Upper lobe of left lung (tissue), 6 donors: Measurements from ENCODE around the gene NKAIN4. TPM values are rescaled to one million over a fixed set of nuclear protein-coding genes. Genes with fewer than 3 reads are reported as not detected.
A peak's percentile ranks its signal among the peaks of the same experiment; 100 is the strongest.

Experiments
- ATAC-seq, 2 donors: fragments of 200-7000 bp; cut with Tn5 transposase; one replicate each; pipeline ENCODE4 v1.9.1; 2022; ENCODE audit warnings: mild to moderate bottlenecking in 2 of 2, moderate library complexity in 2 of 2; ENCODE audit not compliant: low FRiP score in 2 of 2
- DNase-seq, 2 donors: peaks; one replicate each; pipeline ENCODE4 v3.0.0-alpha.2; 2019 to 2020
- H3K27ac ChIP-seq, 4 donors: fragments of 200-600 bp; sonication (generic); one replicate each; pipeline ENCODE4 v1.5.1; 2016 to 2019
- H3K27me3 ChIP-seq, 4 donors: fragments of 200-600 bp; sonication (generic); one replicate each; pipeline ENCODE4 v1.5.1; 2017 to 2019
- H3K36me3 ChIP-seq, 4 donors: fragments of 200-600 bp; sonication (generic); one replicate each; pipeline ENCODE4 v1.5.1; 2016 to 2019
- H3K4me1 ChIP-seq, 4 donors: fragments of 200-600 bp; sonication (generic); one replicate each; pipeline ENCODE4 v1.5.1; 2018 to 2019
- H3K4me3 ChIP-seq, 4 donors: fragments of 200-600 bp; sonication (generic); one replicate each; pipeline ENCODE4 v1.5.1; 2017 to 2019; ENCODE audit warnings: mild to moderate bottlenecking in 2 of 4, moderate library complexity in 1 of 4
- H3K9me3 ChIP-seq, 4 donors: fragments of 200-600 bp; sonication (generic); one replicate each; pipeline ENCODE4 v1.5.1; 2018 to 2019
- EP300 ChIP-seq, 4 donors: sonication (generic); formaldehyde crosslinking; IDR thresholded peaks; one replicate each; pipeline ENCODE4 v1.5.1; 2017; ENCODE audit warnings: antibody characterized with exemption in 4 of 4, control low read depth in 2 of 4
- POLR2A ChIP-seq, 4 donors: fragments of 450-650 bp; IDR thresholded peaks; one replicate each; pipeline ENCODE4 v1.5.1; 2016 to 2017; ENCODE audit warnings: antibody characterized with exemption in 4 of 4, mild to moderate bottlenecking in 2 of 4
- POLR2AphosphoS5 ChIP-seq, 2 donors: sonication (generic); formaldehyde crosslinking; IDR thresholded peaks; one replicate each; pipeline ENCODE4 v1.5.1; 2017; ENCODE audit warnings: antibody characterized with exemption in 2 of 2
- WGBS, 2 donors: methylation state at CpG; one replicate each; pipeline ENCODE4 v1.1.5; 2017 to 2018; 5-methylcytosine and 5-hydroxymethylcytosine counted together
- total RNA-seq, 6 donors: library from RNA; depleted of rRNA in 4 of 6; stranded (reverse); fragments of >200 nt in 4 of 6; gene quantifications; one replicate each; pipeline versions ENCODE4 v1.1.0 to v1.2.1, GENCODE V29; 2016 to 2021
- TF ChIP-seq, protein P1 (sequence below), 6 experiments: fragments of 450-650 bp in 4 of 6; fragments of 200-600 bp in 2 of 6; sonication (generic) in 2 of 6; IDR thresholded peaks; one replicate each; pipeline ENCODE4 v1.5.1; 2016 to 2019; ENCODE audit warnings: antibody characterized with exemption in 6 of 6
- donor health status: DM: no; HTN: no; CAD: no; lungs with moderate emphysema.
- donor health status: DM: no; HTN: yes; CAD: no; lungs with severe emphysema.

NKAIN4 gene
- total RNA-seq, result under 1 TPM in 1 of 6 donors, not detected in 5; 0.17 TPM

DNA sequence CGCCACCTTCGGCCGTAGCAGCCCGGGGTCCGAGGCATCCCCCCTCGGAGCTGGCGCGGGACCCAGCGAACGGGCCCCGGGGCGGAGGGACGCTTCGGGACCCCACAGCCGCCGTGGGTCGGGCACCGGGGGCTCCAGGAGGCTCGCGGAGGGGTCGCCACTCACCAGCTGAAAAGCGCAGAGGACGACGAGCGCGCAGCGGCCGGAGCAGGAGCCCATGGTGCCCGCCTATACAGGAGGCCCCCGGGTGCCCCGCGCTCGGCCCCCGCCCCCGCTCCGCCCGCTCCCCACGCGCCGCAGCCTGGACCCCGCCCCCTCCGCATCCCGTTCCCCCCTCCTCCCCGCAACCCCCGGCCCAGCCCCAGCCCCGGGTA lies at the start of gene NKAIN4:
Gene NKAIN4, minus strand, starts transcription at position 232 of the 374 bp plus-strand sequence. Its CDS starts 13 bp downstream, at position 219.
- TF ChIP-seq, protein P1, sequence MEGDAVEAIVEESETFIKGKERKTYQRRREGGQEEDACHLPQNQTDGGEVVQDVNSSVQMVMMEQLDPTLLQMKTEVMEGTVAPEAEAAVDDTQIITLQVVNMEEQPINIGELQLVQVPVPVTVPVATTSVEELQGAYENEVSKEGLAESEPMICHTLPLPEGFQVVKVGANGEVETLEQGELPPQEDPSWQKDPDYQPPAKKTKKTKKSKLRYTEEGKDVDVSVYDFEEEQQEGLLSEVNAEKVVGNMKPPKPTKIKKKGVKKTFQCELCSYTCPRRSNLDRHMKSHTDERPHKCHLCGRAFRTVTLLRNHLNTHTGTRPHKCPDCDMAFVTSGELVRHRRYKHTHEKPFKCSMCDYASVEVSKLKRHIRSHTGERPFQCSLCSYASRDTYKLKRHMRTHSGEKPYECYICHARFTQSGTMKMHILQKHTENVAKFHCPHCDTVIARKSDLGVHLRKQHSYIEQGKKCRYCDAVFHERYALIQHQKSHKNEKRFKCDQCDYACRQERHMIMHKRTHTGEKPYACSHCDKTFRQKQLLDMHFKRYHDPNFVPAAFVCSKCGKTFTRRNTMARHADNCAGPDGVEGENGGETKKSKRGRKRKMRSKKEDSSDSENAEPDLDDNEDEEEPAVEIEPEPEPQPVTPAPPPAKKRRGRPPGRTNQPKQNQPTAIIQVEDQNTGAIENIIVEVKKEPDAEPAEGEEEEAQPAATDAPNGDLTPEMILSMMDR (IDR thresholded peaks at IDR 0.05), result no peak
- no peaks in the 10 kb centered on the region for H3K36me3 ChIP-seq
- no peak for ATAC-seq
- peak within 1 kb of the TSS in 3 of 4 donors; percentile 11 to 42 (median 36) for H3K4me3 ChIP-seq
- peaks cover 1 to 35% (median 19%) of the 10 kb centered on the region in 4 donors for H3K27me3 ChIP-seq
- DNase-seq, result no peak
- peaks cover 13 to 22% (median 15%) of the 10 kb centered on the region in 4 donors for H3K4me1 ChIP-seq
- no peak within 1 kb of the TSS for H3K27ac ChIP-seq
- WGBS, 2 donors, result 0% methylated on average over 7 of the region's 46 CpGs
- no peaks in the 10 kb centered on the region for H3K9me3 ChIP-seq

DNA sequence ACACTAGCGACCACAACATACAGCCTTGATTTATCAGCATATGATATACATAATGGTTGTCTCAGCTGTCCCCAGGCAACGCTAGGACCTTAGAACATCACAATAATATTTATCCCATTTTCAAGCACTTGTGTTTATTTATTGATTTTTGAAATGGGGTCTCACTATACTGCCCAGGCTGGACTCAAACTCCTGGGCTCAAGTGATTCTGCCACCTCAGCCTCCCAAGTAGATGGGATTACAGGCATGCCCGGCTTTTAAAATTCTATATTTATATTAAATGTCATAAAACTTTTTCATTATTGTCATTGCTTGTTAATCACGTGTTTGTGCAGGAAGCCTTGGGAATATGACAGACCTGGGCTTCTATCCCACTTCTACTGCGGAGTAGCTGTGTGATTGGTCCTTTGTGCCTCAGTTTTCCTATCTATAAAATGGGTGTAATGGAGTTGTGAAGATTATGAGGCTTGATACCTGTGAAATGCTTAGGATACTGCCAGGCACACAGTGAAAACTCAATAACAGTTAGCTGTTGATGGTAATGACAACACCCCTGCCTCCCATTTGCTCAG lies 48.9 kb upstream of the NKAIN4 start:
- DNase-seq, result no peak
- no peaks in the 10 kb centered on the region for H3K36me3 ChIP-seq
- 61 to 71% methylated on average over 5 of the region's 5 CpGs for WGBS, 2 donors
- ATAC-seq, result no peak
- no peak overlapping the region for H3K27ac ChIP-seq
- H3K4me3 ChIP-seq, result no peak overlapping the region
- TF ChIP-seq, protein P1 (IDR thresholded peaks at IDR 0.05), result no peak
- no peak for TF ChIP-seq POLR2A (IDR thresholded peaks at IDR 0.05)
- no peak for TF ChIP-seq EP300 (IDR thresholded peaks at IDR 0.05)
- no peak for TF ChIP-seq POLR2AphosphoS5 (IDR thresholded peaks at IDR 0.05)
- peaks cover 0 to 9% (median 1%) of the 10 kb centered on the region in 4 donors for H3K9me3 ChIP-seq
- H3K4me1 ChIP-seq, result no peaks in the 10 kb centered on the region
- peaks cover 0 to 13% (median under 1%) of the 10 kb centered on the region in 4 donors for H3K27me3 ChIP-seq

DNA sequence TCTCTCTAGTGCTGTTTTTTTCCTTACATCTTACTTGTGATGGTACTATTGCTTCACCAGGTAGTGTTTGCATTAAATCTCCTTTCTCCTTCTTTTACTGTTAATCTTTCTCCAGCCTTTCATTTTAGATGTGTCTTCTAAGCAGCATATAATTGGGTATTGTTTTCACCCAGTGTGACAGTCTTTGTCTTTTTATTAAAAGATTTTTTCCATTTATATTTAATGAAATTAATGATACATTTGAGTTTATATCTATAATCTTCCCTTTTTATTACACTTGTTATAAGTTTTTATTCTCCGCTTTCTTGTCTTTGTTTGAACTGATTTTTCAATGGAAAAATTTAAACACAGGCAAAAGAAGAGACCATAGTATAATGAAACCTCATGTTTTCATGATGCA lies 47.4 kb upstream of the NKAIN4 start:
- Histone ChIP-seq H3K9me3 (peaks cover 0 to 9% (median 1%) of the 10 kb centered on the region in 4 donors), H3K27me3 (peaks cover 0 to 8% (median 2%) of the 10 kb centered on the region in 4 donors), H3K4me3 (no peak overlapping the region), H3K36me3 (no peaks in the 10 kb centered on the region), H3K4me1 (no peaks in the 10 kb centered on the region), H3K27ac (no peak overlapping the region)
- 96 to 100% methylated on average over 1 of the region's 1 CpG for WGBS, 2 donors
- no peak for DNase-seq
- TF ChIP-seq POLR2AphosphoS5 (IDR thresholded peaks at IDR 0.05) (no peak), POLR2A (IDR thresholded peaks at IDR 0.05) (no peak), EP300 (IDR thresholded peaks at IDR 0.05) (no peak)
- TF ChIP-seq, protein P1 (IDR thresholded peaks at IDR 0.05), result no peak
- ATAC-seq, result no peak

DNA sequence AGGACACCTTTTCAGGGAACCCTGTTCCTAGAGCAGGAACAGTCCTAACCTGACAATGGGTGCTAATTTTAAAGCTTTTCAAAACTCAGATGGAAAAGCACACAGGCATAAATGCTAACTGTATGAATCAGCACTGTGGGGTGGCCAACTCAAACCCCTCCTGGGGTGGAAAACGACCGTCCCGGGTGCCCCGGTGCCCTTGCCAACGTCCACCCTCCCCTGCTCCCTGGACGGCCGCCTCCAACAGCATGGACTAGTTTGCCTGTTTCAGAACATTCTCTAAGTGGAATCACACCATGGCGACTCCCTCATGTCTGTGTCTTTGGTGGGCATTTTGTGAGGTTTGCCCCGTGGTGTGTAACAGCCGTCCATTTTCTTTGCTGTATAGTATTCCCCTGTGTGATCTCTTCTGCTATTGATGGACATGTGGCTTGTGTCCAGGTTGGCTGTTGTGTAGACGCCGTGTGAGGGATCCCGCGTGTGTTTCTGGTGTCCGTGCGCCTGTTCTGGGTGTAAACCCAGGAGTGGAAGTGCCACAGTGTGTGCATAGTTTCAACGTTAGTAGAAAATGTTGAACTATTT lies 44.6 kb upstream of the NKAIN4 start:
- Histone ChIP-seq H3K9me3 (peaks cover 0 to 9% (median 1%) of the 10 kb centered on the region in 4 donors), H3K4me3 (no peak overlapping the region), H3K36me3 (no peaks in the 10 kb centered on the region), H3K27ac (no peak overlapping the region), H3K4me1 (no peaks in the 10 kb centered on the region), H3K27me3 (peaks cover 0 to 17% (median 2%) of the 10 kb centered on the region in 4 donors)
- ATAC-seq (no peak), DNase-seq (peak in 1 of 2 donors; percentile 34)
- TF ChIP-seq POLR2A (IDR thresholded peaks at IDR 0.05), result no peak
- no peak for TF ChIP-seq EP300 (IDR thresholded peaks at IDR 0.05)
- TF ChIP-seq, protein P1 (IDR thresholded peaks at IDR 0.05), result no peak
- no peak for TF ChIP-seq POLR2AphosphoS5 (IDR thresholded peaks at IDR 0.05)
- 88 to 94% methylated on average over 16 to 17 of the region's 17 CpGs for WGBS, 2 donors
